Hepatocyte (in vitro differentiated cells): ENCODE results near the gene SLC45A2. TPM values are rescaled to one million over a fixed set of nuclear protein-coding genes. Genes with fewer than 3 reads are reported as not detected.
A peak's percentile ranks its signal among the peaks of the same experiment; 100 is the strongest.

Source experiments
- DNase-seq: peaks from one replicate; pipeline ENCODE4 v3.0.0-alpha.2; 2016; ENCODE audit warnings: low spot score
- H2AFZ ChIP-seq: fragments of 200-600 bp; sonication (generic); 2 replicates; pipeline ENCODE4 v1.6.0; 2016; ENCODE audit warnings: antibody characterized with exemption, mild to moderate bottlenecking
- H3K27ac ChIP-seq: fragments of 200-600 bp; sonication (generic); 2 replicates; pipeline ENCODE4 v1.5.1; 2016; ENCODE audit warnings: mild to moderate bottlenecking
- H3K27me3 ChIP-seq: fragments of 200-600 bp; sonication (generic); 2 replicates; pipeline ENCODE4 v1.6.1; 2016
- H3K36me3 ChIP-seq: fragments of 200-600 bp; sonication (generic); replicated peaks from 2 replicates; pipeline ENCODE4 v1.5.1; 2016; ENCODE audit warnings: low read depth; ENCODE audit not compliant: insufficient read depth
- H3K4me1 ChIP-seq: fragments of 200-600 bp; sonication (generic); 2 replicates; pipeline ENCODE4 v1.5.1; 2016; ENCODE audit warnings: mild to moderate bottlenecking, moderate library complexity; ENCODE audit not compliant: insufficient read depth
- H3K4me2 ChIP-seq: fragments of 200-600 bp; sonication (generic); 2 replicates; pipeline ENCODE4 v1.6.0; 2016
- H3K4me3 ChIP-seq: fragments of 200-600 bp; sonication (generic); 2 replicates; pipeline ENCODE4 v1.5.1; 2016; ENCODE audit warnings: mild to moderate bottlenecking
- H3K79me2 ChIP-seq: fragments of 200-600 bp; sonication (generic); 2 replicates; pipeline ENCODE4 v1.6.0; 2017; ENCODE audit warnings: mild to moderate bottlenecking
- H3K9me2 ChIP-seq: fragments of 200-600 bp; sonication (generic); replicated peaks from 2 replicates; pipeline ENCODE4 v1.6.0; 2017; ENCODE audit warnings: mild to moderate bottlenecking; ENCODE audit not compliant: insufficient read depth
- H3K9me3 ChIP-seq: fragments of 200-600 bp; sonication (generic); 2 replicates; pipeline ENCODE4 v1.5.1; 2016; ENCODE audit warnings: low read depth, mild to moderate bottlenecking
- H4K20me1 ChIP-seq: fragments of 200-600 bp; sonication (generic); 2 replicates; pipeline ENCODE4 v1.6.0; 2016; ENCODE audit warnings: mild to moderate bottlenecking; ENCODE audit not compliant: insufficient read depth, poor library complexity, severe bottlenecking
- CTCF ChIP-seq: fragments of 200-600 bp; sonication (generic); IDR thresholded peaks from 2 replicates; pipeline ENCODE4 v1.5.1; 2016; ENCODE audit warnings: antibody characterized with exemption, mild to moderate bottlenecking; ENCODE audit not compliant: poor library complexity
- EZH2 ChIP-seq: fragments of 200-600 bp; sonication (generic); IDR thresholded peaks from 2 replicates; pipeline ENCODE4 v1.6.1; 2016; ENCODE audit warnings: antibody characterized with exemption, mild to moderate bottlenecking, borderline replicate concordance
- EZH2phosphoT487 ChIP-seq: fragments of 200-600 bp; sonication (generic); IDR thresholded peaks from one replicate; pipeline ENCODE4 v1.6.1; 2018; ENCODE audit warnings: antibody characterized with exemption, mild to moderate bottlenecking, low read depth, moderate library complexity; ENCODE audit not compliant: unreplicated experiment, severe bottlenecking
- WGBS: methylation state at CpG from one replicate; pipeline ENCODE4 v1.1.6; 2016; ENCODE audit warnings: low lambda C conversion rate; ENCODE audit errors: missing lambda C conversion rate; 5-methylcytosine and 5-hydroxymethylcytosine counted together
- polyA plus RNA-seq: library from polyadenylated mRNA; unstranded; fragments of >200 nt; fragmentation: Nextera tagmentation; extraction: Ambion mirVana; gene quantifications from 2 replicates; pipeline ENCODE4 v1.2.1, GENCODE V29; 2016
- total RNA-seq: library from RNA; depleted of rRNA; stranded (reverse); fragments of >200 nt; gene quantifications from 2 replicates; pipeline ENCODE4 v1.2.3, GENCODE V29; 2014

Gene SLC45A2
- total and polyA plus RNA-seq, 2 experiments from 2014 or later = 1.4 to 1.8 TPM

GRCh38 chr5:33973271-33973670 lies 11.2 kb downstream of the SLC45A2 start:
- H3K27me3 ChIP-seq = no peaks in the 10 kb centered on the region
- H3K27ac ChIP-seq = no peak overlapping the region
- no peak for DNase-seq
- no peaks in the 10 kb centered on the region for H3K79me2 ChIP-seq
- TF ChIP-seq EZH2 (no peak), EZH2phosphoT487 (no peak), CTCF (no peak)
- no peaks in the 10 kb centered on the region for H3K4me1 ChIP-seq
- H3K9me2 ChIP-seq = no peaks in the 10 kb centered on the region
- no peaks in the 10 kb centered on the region for H3K9me3 ChIP-seq
- H3K36me3 ChIP-seq = no peaks in the 10 kb centered on the region
- no peak overlapping the region for H3K4me3 ChIP-seq
- WGBS = 85% methylated on average over 2 of the region's 2 CpGs
- no peak overlapping the region for H3K4me2 ChIP-seq
- no peak overlapping the region for H2AFZ ChIP-seq
- no peaks in the 10 kb centered on the region for H4K20me1 ChIP-seq

- Histone ChIP-seq H3K9me2 (no peaks in the 10 kb centered on the region), H3K4me1 (no peaks in the 10 kb centered on the region), H3K36me3 (no peaks in the 10 kb centered on the region), H3K9me3 (no peaks in the 10 kb centered on the region), H3K79me2 (no peaks in the 10 kb centered on the region), H2AFZ (no peak overlapping the region), H3K27me3 (no peaks in the 10 kb centered on the region), H3K4me2 (no peak overlapping the region), H3K27ac (no peak overlapping the region), H3K4me3 (no peak overlapping the region), H4K20me1 (no peaks in the 10 kb centered on the region)
- peak; percentile 68 for DNase-seq
- TF ChIP-seq EZH2 (no peak), CTCF (peak; percentile 77)
- WGBS = 52% methylated on average over 10 of the region's 10 CpGs
Measured at GRCh38 chr5:33969572-33970452, 14.7 kb downstream of the SLC45A2 start.

GRCh38 chr5:33968211-33969005 lies 16.1 kb downstream of the SLC45A2 start:
- H3K27ac ChIP-seq = no peak overlapping the region
- no peaks in the 10 kb centered on the region for H3K9me3 ChIP-seq
- no peaks in the 10 kb centered on the region for H3K36me3 ChIP-seq
- no peaks in the 10 kb centered on the region for H3K9me2 ChIP-seq
- WGBS = 60% methylated on average over 3 of the region's 3 CpGs
- H3K4me3 ChIP-seq = no peak overlapping the region
- DNase-seq = no peak
- no peaks in the 10 kb centered on the region for H4K20me1 ChIP-seq
- H3K4me2 ChIP-seq = no peak overlapping the region
- no peaks in the 10 kb centered on the region for H3K27me3 ChIP-seq
- H2AFZ ChIP-seq = no peak overlapping the region
- no peaks in the 10 kb centered on the region for H3K4me1 ChIP-seq
- no peaks in the 10 kb centered on the region for H3K79me2 ChIP-seq
- no peak for TF ChIP-seq CTCF
- no peak for TF ChIP-seq EZH2
- TF ChIP-seq EZH2phosphoT487 = no peak
